Measurements from ENCODE around the gene RANBP6.

The RANBP6 gene

GRCh38 chr9:6036391-6036790, 21.0 kb upstream of the RANBP6 start:
- Histone ChIP-seq H3K18ac (ENCODE audit: low read length) (no peak overlapping the region), H4K91ac (ENCODE audit: low read depth, low read length) (no peak overlapping the region), H2BK120ac (ENCODE audit: insufficient read depth, low read length, poor library complexity) (no peak overlapping the region), H3K4me1 (ENCODE audit: control insufficient read depth in 1 of 2, insufficient read depth in 2 of 2, low read length in 2 of 2) (no peaks in the 10 kb centered on the region), H2AFZ (ENCODE audit: insufficient read depth, low read length, poor library complexity) (no peak overlapping the region), H3K79me1 (ENCODE audit: low read length) (no peaks in the 10 kb centered on the region), H3K4me3 (ENCODE audit: low read depth, low read length) (no peak overlapping the region), H3K23ac (ENCODE audit: low read length) (no peak overlapping the region), H3K14ac (ENCODE audit: low read length) (no peak overlapping the region), H3K27me3 (ENCODE audit: insufficient read depth, low read length) (no peaks in the 10 kb centered on the region), H3K27ac (ENCODE audit: low read depth, low read length) (no peak overlapping the region), H2AK5ac (ENCODE audit: low read length) (no peak overlapping the region), H3K9ac (ENCODE audit: low read length) (no peak overlapping the region), H4K12ac (ENCODE audit: low read depth, low read length) (no peak overlapping the region), H2BK12ac (ENCODE audit: low read length) (no peak overlapping the region), H3K36me3 (ENCODE audit: control insufficient read depth in 1 of 2, insufficient read depth in 2 of 2, low read length in 2 of 2) (no peaks in the 10 kb centered on the region), H3K9me3 (ENCODE audit: insufficient read depth, low read depth, low read length) (peaks cover 3% of the 10 kb centered on the region), H3K4me2 (ENCODE audit: low read length) (no peak overlapping the region), H3K79me2 (ENCODE audit: control insufficient read depth, insufficient read depth, low read length, poor library complexity) (no peaks in the 10 kb centered on the region), H2BK5ac (ENCODE audit: low read depth, low read length, poor library complexity) (no peak overlapping the region), H3K4ac (ENCODE audit: low read depth, low read length) (no peak overlapping the region), H4K8ac (ENCODE audit: low read depth, low read length) (no peak overlapping the region)
- no CpG with 5 or more reads among the region's 3 CpGs for WGBS (ENCODE audit: extremely low coverage, insufficient coverage, insufficient read length)
- no peak for DNase-seq

DNA sequence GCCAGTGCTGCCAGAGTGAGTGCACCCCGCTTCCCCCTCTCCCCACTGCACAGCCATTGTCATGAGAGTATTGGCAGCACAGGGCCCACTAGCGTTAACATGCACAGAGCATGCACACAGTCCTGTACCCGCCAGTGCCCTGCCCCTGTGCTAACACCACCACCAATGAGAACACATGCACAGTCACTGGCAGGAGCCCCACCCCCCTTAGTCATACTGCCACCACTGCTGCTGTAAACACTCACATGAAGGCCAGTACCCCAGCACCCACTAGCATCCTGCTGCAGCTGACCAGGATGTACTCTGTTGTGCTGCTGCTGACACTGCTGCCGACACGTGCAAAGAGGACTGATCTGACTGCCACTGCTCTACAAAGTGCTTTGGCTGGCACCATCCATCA, 19.5 kb upstream of the RANBP6 start:
- H3K4me1 ChIP-seq (ENCODE audit: control insufficient read depth in 1 of 2, insufficient read depth in 2 of 2, low read length in 2 of 2), result no peaks in the 10 kb centered on the region
- no peak overlapping the region for H3K18ac ChIP-seq (ENCODE audit: low read length)
- H3K79me1 ChIP-seq (ENCODE audit: low read length), result no peaks in the 10 kb centered on the region
- DNase-seq, result no peak
- no peak overlapping the region for H2BK5ac ChIP-seq (ENCODE audit: low read depth, low read length, poor library complexity)
- H3K4me3 ChIP-seq (ENCODE audit: low read depth, low read length), result no peak overlapping the region
- H3K4me2 ChIP-seq (ENCODE audit: low read length), result no peak overlapping the region
- no peak overlapping the region for H2AK5ac ChIP-seq (ENCODE audit: low read length)
- H3K23ac ChIP-seq (ENCODE audit: low read length), result no peak overlapping the region
- no peaks in the 10 kb centered on the region for H3K27me3 ChIP-seq (ENCODE audit: insufficient read depth, low read length)
- H4K91ac ChIP-seq (ENCODE audit: low read depth, low read length), result no peak overlapping the region
- H3K4ac ChIP-seq (ENCODE audit: low read depth, low read length), result no peak overlapping the region
- no peak overlapping the region for H3K9ac ChIP-seq (ENCODE audit: low read length)
- no peak overlapping the region for H2BK12ac ChIP-seq (ENCODE audit: low read length)
- H3K36me3 ChIP-seq (ENCODE audit: control insufficient read depth in 1 of 2, insufficient read depth in 2 of 2, low read length in 2 of 2), result no peaks in the 10 kb centered on the region
- no peak overlapping the region for H4K8ac ChIP-seq (ENCODE audit: low read depth, low read length)
- H3K9me3 ChIP-seq (ENCODE audit: insufficient read depth, low read depth, low read length), result peaks cover 3% of the 10 kb centered on the region
- H3K79me2 ChIP-seq (ENCODE audit: control insufficient read depth, insufficient read depth, low read length, poor library complexity), result no peaks in the 10 kb centered on the region
- no peak overlapping the region for H3K27ac ChIP-seq (ENCODE audit: low read depth, low read length)
- no CpG with 5 or more reads among the region's 5 CpGs for WGBS (ENCODE audit: extremely low coverage, insufficient coverage, insufficient read length)
- H3K14ac ChIP-seq (ENCODE audit: low read length), result no peak overlapping the region
- H4K12ac ChIP-seq (ENCODE audit: low read depth, low read length), result no peak overlapping the region
- H2AFZ ChIP-seq (ENCODE audit: insufficient read depth, low read length, poor library complexity), result no peak overlapping the region
- no peak overlapping the region for H2BK120ac ChIP-seq (ENCODE audit: insufficient read depth, low read length, poor library complexity)

DNA sequence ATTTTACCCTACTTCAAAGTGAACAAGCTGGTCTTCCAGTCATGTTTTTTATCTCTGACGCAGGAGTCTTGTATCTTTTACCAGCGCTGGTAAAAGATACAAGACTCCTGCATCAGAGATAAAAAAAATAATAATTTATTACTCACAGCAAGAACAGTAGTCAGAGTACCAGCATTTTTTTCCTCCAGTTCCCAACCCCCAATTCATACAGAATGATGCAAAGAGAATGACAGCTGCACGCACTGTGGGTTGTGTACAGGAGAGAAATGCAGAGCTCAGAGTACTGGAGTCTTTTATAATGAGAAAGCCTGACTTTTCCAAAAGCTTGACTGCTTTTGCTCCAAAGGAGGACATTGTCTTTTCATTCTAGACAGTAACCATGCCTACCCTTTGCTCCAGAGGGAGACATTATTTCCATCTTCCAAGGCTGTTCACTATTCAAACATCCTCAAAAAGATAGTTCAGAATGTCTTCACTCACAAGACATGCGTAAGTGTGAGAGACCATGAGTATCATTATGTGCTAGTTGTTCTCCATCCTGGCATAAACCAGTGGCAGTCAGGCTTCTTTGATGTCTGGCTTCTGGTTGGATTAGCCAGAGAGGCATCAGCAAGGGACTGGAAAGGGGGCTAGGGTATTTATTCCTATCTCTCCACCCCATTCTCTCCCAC, 14.3 kb upstream of the RANBP6 start:
- H3K4ac ChIP-seq (ENCODE audit: low read depth, low read length), result no peak overlapping the region
- no peaks in the 10 kb centered on the region for H3K27me3 ChIP-seq (ENCODE audit: insufficient read depth, low read length)

GRCh38 chr9:6024035-6024554, 8.7 kb upstream of the RANBP6 start:
- Histone ChIP-seq H3K9me3 (ENCODE audit: insufficient read depth, low read depth, low read length) (no peaks in the 10 kb centered on the region), H2BK5ac (ENCODE audit: low read depth, low read length, poor library complexity) (no peak overlapping the region), H3K4me2 (ENCODE audit: low read length) (peak overlapping the region; percentile 20), H3K36me3 (ENCODE audit: control insufficient read depth in 1 of 2, insufficient read depth in 2 of 2, low read length in 2 of 2) (no peaks in the 10 kb centered on the region), H4K91ac (ENCODE audit: low read depth, low read length) (no peak overlapping the region), H3K4me1 (ENCODE audit: control insufficient read depth in 1 of 2, insufficient read depth in 2 of 2, low read length in 2 of 2) (no peaks in the 10 kb centered on the region), H3K4ac (ENCODE audit: low read depth, low read length) (no peak overlapping the region), H3K9ac (ENCODE audit: low read length) (no peak overlapping the region), H3K79me2 (ENCODE audit: control insufficient read depth, insufficient read depth, low read length, poor library complexity) (no peaks in the 10 kb centered on the region), H3K23ac (ENCODE audit: low read length) (no peak overlapping the region), H3K14ac (ENCODE audit: low read length) (no peak overlapping the region), H2BK12ac (ENCODE audit: low read length) (no peak overlapping the region), H3K27me3 (ENCODE audit: insufficient read depth, low read length) (no peaks in the 10 kb centered on the region), H3K4me3 (ENCODE audit: low read depth, low read length) (no peak overlapping the region), H2BK120ac (ENCODE audit: insufficient read depth, low read length, poor library complexity) (no peak overlapping the region), H2AFZ (ENCODE audit: insufficient read depth, low read length, poor library complexity) (peak overlapping the region; percentile 30), H4K12ac (ENCODE audit: low read depth, low read length) (no peak overlapping the region), H4K8ac (ENCODE audit: low read depth, low read length) (no peak overlapping the region), H2AK5ac (ENCODE audit: low read length) (no peak overlapping the region), H3K27ac (ENCODE audit: low read depth, low read length) (no peak overlapping the region), H3K79me1 (ENCODE audit: low read length) (no peaks in the 10 kb centered on the region), H3K18ac (ENCODE audit: low read length) (no peak overlapping the region)
- peak; percentile 17 to 63 for DNase-seq
- no CpG with 5 or more reads among the region's 4 CpGs for WGBS (ENCODE audit: extremely low coverage, insufficient coverage, insufficient read length)

More for the DNA sequence above, 14.3 kb upstream of the RANBP6 start:
- Histone ChIP-seq H2AFZ (ENCODE audit: insufficient read depth, low read length, poor library complexity) (no peak overlapping the region), H3K79me2 (ENCODE audit: control insufficient read depth, insufficient read depth, low read length, poor library complexity) (no peaks in the 10 kb centered on the region), H4K12ac (ENCODE audit: low read depth, low read length) (no peak overlapping the region), H3K4me3 (ENCODE audit: low read depth, low read length) (no peak overlapping the region), H4K8ac (ENCODE audit: low read depth, low read length) (no peak overlapping the region), H3K23ac (ENCODE audit: low read length) (no peak overlapping the region), H3K14ac (ENCODE audit: low read length) (no peak overlapping the region), H3K4me1 (ENCODE audit: control insufficient read depth in 1 of 2, insufficient read depth in 2 of 2, low read length in 2 of 2) (no peaks in the 10 kb centered on the region), H2BK5ac (ENCODE audit: low read depth, low read length, poor library complexity) (no peak overlapping the region), H2BK12ac (ENCODE audit: low read length) (no peak overlapping the region), H4K91ac (ENCODE audit: low read depth, low read length) (no peak overlapping the region), H3K36me3 (ENCODE audit: control insufficient read depth in 1 of 2, insufficient read depth in 2 of 2, low read length in 2 of 2) (no peaks in the 10 kb centered on the region), H3K9ac (ENCODE audit: low read length) (no peak overlapping the region), H3K18ac (ENCODE audit: low read length) (no peak overlapping the region), H3K79me1 (ENCODE audit: low read length) (no peaks in the 10 kb centered on the region), H2BK120ac (ENCODE audit: insufficient read depth, low read length, poor library complexity) (no peak overlapping the region), H3K9me3 (ENCODE audit: insufficient read depth, low read depth, low read length) (no peaks in the 10 kb centered on the region), H2AK5ac (ENCODE audit: low read length) (no peak overlapping the region), H3K4me2 (ENCODE audit: low read length) (no peak overlapping the region), H3K27ac (ENCODE audit: low read depth, low read length) (no peak overlapping the region)
- DNase-seq, result no peak
- no CpG with 5 or more reads among the region's 4 CpGs for WGBS (ENCODE audit: extremely low coverage, insufficient coverage, insufficient read length)
